22Rv1 (cell line): ENCODE measurements around the gene MDFIC2.

ENCODE experiments used
- H3K27ac ChIP-seq: fragments of 450-650 bp; 2 replicates; pipeline ENCODE4 v1.5.1; 2017
- ZFX ChIP-seq: fragments of 450-650 bp; IDR thresholded peaks from 2 replicates; pipeline ENCODE4 v1.6.1; 2017; ENCODE audit warnings: antibody characterized with exemption, borderline replicate concordance
- TF ChIP-seq, protein P1 (sequence below): fragments of 450-650 bp; IDR thresholded peaks from 2 replicates; pipeline ENCODE4 v1.5.1; 2017; ENCODE audit warnings: mild to moderate bottlenecking

MDFIC2 gene

DNA sequence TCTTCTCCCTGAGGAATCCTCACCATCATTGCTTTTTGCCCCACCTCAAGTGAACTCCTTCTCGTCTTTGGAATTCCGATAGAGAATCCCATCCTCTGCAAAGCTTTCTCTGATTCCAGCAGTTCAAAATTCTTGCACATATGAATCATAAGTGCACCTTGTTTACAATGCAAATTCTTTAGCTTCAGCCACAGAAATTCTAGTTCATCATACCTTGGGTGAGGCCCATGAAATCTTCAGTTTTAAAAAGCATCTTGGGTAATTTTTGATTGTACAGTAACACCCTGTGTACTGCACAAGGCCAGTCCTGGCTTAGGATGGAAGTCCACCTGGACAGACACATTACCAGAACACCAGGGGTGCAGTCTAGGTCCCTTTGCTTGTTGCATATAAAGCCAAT is 30.8 kb downstream of the MDFIC2 start:
- H3K27ac ChIP-seq = no peak overlapping the region
- TF ChIP-seq ZFX = no peak
- TF ChIP-seq, protein P1, sequence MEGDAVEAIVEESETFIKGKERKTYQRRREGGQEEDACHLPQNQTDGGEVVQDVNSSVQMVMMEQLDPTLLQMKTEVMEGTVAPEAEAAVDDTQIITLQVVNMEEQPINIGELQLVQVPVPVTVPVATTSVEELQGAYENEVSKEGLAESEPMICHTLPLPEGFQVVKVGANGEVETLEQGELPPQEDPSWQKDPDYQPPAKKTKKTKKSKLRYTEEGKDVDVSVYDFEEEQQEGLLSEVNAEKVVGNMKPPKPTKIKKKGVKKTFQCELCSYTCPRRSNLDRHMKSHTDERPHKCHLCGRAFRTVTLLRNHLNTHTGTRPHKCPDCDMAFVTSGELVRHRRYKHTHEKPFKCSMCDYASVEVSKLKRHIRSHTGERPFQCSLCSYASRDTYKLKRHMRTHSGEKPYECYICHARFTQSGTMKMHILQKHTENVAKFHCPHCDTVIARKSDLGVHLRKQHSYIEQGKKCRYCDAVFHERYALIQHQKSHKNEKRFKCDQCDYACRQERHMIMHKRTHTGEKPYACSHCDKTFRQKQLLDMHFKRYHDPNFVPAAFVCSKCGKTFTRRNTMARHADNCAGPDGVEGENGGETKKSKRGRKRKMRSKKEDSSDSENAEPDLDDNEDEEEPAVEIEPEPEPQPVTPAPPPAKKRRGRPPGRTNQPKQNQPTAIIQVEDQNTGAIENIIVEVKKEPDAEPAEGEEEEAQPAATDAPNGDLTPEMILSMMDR = no peak

DNA sequence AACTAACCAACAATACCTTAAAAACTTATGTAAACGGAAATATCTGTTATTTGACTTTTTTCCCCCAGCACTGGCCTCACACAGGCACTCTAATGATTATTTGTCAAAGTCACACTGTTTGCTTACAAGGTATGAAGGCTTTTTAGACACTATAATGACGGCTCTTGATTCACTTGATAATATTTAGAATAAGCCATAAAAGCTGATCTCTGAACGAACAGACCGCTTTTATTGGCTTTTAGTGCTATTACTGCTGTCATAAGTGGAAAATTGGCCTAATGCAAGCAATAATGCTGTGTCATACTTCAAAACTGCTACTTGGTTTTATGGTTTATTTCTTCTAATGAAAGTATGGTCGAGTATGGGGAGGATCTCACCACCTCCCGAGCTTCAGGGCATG is 35.1 kb downstream of the MDFIC2 start:
- TF ChIP-seq, protein P1 = no peak
- TF ChIP-seq ZFX = no peak
- no peak overlapping the region for H3K27ac ChIP-seq

DNA sequence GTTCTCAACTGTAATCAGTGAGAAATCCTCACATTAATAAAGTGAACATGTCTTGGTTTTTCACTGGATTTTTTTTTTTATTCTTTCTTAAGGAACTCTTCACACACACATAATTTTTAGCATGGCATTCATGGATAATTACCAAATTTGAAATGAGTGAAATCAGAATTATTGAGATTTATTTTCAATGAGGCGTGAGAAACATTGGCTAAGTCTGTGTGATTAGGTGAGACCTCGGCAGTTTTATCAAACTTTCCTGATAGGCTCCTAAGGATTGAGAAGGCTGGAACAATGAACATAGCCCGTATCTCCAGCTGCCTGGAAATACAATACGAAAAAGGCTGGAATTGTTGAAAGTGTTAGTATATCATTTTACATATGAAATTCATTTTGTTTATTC is 35.5 kb downstream of the MDFIC2 start:
- TF ChIP-seq ZFX = no peak
- TF ChIP-seq, protein P1 = no peak
- H3K27ac ChIP-seq = no peak overlapping the region

DNA sequence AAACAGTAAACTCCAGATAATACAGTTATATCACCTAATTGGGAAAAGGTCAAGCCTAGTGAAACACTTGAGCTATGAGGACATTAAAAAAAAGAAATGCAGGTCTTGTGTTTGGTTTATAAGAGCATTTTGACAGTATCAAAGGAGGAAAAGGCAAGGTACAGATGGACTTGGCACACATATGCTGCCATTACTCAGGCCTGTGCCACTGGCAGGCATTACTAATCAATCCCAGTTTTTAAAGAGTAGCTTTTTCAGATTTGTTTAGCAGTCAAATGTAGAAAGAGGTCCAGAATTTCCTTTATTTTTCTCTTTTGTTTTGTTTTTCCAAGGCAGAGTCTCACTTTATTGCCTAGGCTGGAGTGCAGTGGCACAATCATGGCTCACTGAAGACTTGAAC is 38.9 kb downstream of the MDFIC2 start:
- no peak for TF ChIP-seq ZFX
- TF ChIP-seq, protein P1 = no peak

DNA sequence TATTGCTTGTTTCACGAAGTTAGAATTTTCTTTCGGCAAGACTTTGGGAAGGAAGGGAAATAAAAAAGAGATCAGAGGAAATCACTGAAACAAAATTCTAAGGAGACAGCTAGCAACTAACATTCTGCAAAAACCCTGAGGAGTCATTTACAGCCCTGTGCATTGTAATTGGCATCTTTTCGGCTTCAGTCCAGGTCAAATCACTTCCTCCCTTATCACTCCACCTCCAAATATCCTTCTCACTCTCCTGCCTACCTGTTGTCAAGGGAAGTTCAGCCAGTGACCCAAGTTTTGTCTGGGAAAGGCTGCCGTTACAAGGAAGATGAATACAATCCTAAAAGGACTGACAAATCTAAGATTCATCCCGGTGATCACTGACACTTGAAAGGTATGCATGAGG is 39.6 kb downstream of the MDFIC2 start:
- H3K27ac ChIP-seq = no peak overlapping the region

More for the DNA sequence above, 38.9 kb downstream of the MDFIC2 start:
- H3K27ac ChIP-seq = no peak overlapping the region

DNA sequence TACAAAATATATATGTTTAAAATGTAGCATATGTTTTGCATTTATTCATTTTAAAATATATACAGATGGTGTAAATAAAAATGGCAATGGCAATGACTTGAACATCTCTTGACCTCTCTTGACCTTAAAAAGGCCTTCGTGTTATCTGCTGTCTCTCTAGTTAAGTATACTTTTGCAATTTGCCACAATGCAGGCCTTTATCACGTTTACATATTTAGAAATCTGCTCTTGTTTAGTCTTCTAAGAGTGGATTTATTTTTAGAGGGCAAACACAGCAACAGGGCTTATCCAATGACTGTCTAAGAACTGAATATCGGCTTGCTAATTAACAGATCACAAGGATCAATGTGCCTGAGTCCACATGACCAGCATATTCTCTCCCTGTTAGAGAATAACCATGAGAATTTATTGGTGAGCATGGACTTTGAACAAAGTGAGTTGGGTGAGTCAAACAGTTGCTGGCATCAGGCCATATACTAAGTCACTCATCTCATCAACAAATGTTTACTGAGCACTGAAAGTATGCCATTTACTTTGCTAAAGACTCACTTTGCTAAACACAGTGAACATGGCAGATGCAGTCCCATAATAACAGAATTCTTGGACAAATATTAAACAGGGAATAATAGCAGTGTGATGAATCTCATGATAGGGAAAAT is 48.2 kb downstream of the MDFIC2 start:
- TF ChIP-seq, protein P1 = no peak
- no peak for TF ChIP-seq ZFX
- H3K27ac ChIP-seq = peak overlapping the region; percentile 23; the same call in 1 of the 2 replicates

More for the DNA sequence above, 39.6 kb downstream of the MDFIC2 start:
- TF ChIP-seq ZFX = no peak
- TF ChIP-seq, protein P1 = no peak

DNA sequence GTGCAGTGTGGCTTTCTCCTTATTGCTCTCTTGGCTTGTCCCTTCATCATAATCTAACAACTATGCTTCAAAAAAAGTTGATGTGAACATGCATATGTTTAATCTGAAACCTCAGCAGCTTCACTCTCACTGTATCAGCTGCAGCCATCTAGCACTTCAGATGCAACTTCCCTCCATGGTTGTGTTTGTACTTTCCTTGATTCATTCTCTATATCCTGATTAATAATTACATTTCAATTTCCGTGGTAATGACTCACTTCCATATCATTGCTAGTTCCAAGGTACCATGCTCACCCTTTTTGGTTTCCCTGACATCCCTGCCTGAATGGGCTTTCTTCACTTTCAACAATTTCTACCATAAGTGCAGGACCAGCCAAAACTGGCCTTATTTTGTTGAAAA is 51.2 kb downstream of the MDFIC2 start:
- TF ChIP-seq ZFX = no peak
- TF ChIP-seq, protein P1 = no peak
- no peak overlapping the region for H3K27ac ChIP-seq
